Tibial artery (tissue), 4 donors: ENCODE measurements around the gene VEGFA.

Experiments used
- DNase-seq, 2 donors: peaks; one replicate each; pipeline ENCODE4 v3.0.0-alpha.2; 2019
- H3K27ac ChIP-seq, 2 donors: fragments of 200-600 bp; sonication (generic) in 1 of 2; 1 replicate in 1 of 2; 2 replicates in 1 of 2; pipeline ENCODE4 v1.5.1; 2018 to 2019; ENCODE audit warnings: mild to moderate bottlenecking in 1 of 2
- H3K27me3 ChIP-seq, 2 donors: fragments of 200-600 bp; sonication (generic) in 1 of 2; one replicate each; pipeline versions ENCODE4 v1.5.1 to v1.6.0; 2016 to 2019
- H3K36me3 ChIP-seq, 3 donors: fragments of 200-600 bp; sonication (generic) in 2 of 3; one replicate each; pipeline ENCODE4 v1.5.1; 2016 to 2019; ENCODE audit warnings: mild to moderate bottlenecking in 2 of 3
- H3K4me1 ChIP-seq, 4 donors: fragments of 200-600 bp; sonication (generic) in 2 of 4; 1 replicate in 3 of 4; 2 replicates in 1 of 4; pipeline ENCODE4 v1.5.1; 2016 to 2019
- H3K4me3 ChIP-seq, 2 donors: fragments of 200-600 bp; sonication (generic) in 1 of 2; 1 replicate in 1 of 2; 2 replicates in 1 of 2; pipeline ENCODE4 v1.5.1; 2018 to 2019; ENCODE audit warnings: mild to moderate bottlenecking in 2 of 2
- H3K9me3 ChIP-seq, 3 donors: fragments of 200-600 bp; sonication (generic) in 1 of 3; one replicate each; pipeline ENCODE4 v1.5.1; 2016 to 2019
- intact Hi-C: fragments of 100-400 bp; cut with DNase I; formaldehyde crosslinking; loops from one replicate; pipeline ENCODE4 v1.15.0; 2023; ENCODE audit warnings: low total_unique reads
- TF ChIP-seq, protein P1 (sequence below), 2 experiments: fragments of 200-600 bp in 1 of 2; fragments of 450-650 bp in 1 of 2; IDR thresholded peaks; one replicate each; pipeline ENCODE4 v1.5.1; 2017 to 2019; ENCODE audit warnings: antibody characterized with exemption in 2 of 2, mild to moderate bottlenecking in 1 of 2, moderate library complexity in 1 of 2

VEGFA gene

DNA sequence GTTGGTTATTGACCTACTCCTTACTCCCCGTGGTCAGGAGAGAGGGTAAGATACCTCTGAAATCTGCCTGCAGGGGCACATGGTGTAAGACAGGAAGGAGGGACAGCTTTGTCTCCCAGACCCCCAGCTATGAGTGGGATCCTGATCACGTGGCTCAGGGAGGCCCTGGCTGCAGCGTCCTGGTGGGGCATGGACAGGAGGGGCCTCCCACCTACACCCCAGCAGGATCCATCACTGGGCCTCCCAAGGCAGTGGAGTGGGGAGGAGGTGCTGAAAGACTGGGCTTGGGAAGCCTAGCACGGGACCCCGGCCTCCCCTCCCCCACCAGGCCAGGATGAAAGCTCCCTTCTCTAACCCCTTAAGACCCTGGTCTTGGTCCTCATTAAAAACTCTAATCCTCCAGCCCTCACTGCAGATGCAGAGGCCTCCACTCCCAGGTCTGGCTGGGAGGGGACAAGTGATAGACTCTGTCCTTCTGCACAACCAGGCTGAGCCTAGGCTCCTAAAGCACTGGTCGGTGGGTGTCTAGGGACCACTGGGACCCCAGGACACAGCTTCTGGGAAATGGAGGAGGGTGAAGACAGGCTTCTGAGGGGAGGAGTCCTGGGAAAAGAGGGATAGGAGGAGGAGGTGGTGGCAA lies 29.6 kb upstream of the VEGFA start:
- no peak overlapping the region for H3K4me3 ChIP-seq
- DNase-seq: no peak
- no peaks in the 10 kb centered on the region for H3K9me3 ChIP-seq
- no peaks in the 10 kb centered on the region for H3K36me3 ChIP-seq
- H3K4me1 ChIP-seq: no peaks in the 10 kb centered on the region
- TF ChIP-seq, protein P1, sequence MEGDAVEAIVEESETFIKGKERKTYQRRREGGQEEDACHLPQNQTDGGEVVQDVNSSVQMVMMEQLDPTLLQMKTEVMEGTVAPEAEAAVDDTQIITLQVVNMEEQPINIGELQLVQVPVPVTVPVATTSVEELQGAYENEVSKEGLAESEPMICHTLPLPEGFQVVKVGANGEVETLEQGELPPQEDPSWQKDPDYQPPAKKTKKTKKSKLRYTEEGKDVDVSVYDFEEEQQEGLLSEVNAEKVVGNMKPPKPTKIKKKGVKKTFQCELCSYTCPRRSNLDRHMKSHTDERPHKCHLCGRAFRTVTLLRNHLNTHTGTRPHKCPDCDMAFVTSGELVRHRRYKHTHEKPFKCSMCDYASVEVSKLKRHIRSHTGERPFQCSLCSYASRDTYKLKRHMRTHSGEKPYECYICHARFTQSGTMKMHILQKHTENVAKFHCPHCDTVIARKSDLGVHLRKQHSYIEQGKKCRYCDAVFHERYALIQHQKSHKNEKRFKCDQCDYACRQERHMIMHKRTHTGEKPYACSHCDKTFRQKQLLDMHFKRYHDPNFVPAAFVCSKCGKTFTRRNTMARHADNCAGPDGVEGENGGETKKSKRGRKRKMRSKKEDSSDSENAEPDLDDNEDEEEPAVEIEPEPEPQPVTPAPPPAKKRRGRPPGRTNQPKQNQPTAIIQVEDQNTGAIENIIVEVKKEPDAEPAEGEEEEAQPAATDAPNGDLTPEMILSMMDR (IDR thresholded peaks at IDR 0.05): no peak
- H3K27ac ChIP-seq: no peak overlapping the region
- intact Hi-C loops: no loop called here
- H3K27me3 ChIP-seq: no peaks in the 10 kb centered on the region

DNA sequence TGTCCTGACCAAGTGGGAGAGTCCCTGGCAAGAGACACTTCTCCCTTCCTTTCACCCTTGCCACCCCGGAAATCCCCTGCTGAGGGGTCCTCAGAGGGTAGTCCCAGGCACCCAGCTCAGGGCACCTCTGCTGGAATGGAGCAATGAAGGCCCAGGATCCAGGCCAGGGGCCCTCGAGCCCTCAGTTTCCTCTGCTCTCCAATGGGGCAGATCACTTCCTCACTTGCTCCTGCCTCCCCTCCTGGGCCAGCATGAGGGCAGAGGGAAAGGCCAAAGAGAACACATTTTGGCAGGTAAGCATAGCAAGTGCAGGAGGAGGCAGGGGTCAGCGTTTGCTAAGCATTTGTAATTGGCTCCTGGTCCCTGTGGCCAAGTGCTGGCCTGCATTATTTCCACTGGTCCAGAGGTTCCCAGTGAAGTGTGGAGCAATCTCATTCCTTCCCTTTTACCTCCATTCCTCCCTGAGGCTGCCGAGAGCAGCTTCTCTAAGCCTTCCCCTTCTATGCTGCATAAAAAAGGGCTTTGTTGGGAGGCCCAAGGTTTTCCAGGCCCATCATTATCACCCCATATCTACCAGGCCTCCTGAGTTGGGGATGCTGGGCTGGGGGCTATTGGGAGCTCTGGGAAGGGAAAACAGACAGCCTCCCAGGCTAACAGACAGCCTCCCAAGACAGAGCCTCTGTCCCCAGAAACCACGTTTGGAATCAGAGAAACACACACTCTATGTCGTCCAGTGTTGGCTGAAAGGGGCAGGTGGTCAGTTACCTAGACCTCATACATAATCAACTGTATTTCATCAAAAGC lies 28.8 kb upstream of the VEGFA start:
- no peaks in the 10 kb centered on the region for H3K4me1 ChIP-seq
- H3K27me3 ChIP-seq: no peaks in the 10 kb centered on the region
- intact Hi-C loops: no loop called here
- no peak for DNase-seq
- TF ChIP-seq, protein P1 (IDR thresholded peaks at IDR 0.05): no peak
- H3K4me3 ChIP-seq: no peak overlapping the region
- H3K36me3 ChIP-seq: no peaks in the 10 kb centered on the region
- H3K27ac ChIP-seq: no peak overlapping the region
- no peaks in the 10 kb centered on the region for H3K9me3 ChIP-seq

DNA sequence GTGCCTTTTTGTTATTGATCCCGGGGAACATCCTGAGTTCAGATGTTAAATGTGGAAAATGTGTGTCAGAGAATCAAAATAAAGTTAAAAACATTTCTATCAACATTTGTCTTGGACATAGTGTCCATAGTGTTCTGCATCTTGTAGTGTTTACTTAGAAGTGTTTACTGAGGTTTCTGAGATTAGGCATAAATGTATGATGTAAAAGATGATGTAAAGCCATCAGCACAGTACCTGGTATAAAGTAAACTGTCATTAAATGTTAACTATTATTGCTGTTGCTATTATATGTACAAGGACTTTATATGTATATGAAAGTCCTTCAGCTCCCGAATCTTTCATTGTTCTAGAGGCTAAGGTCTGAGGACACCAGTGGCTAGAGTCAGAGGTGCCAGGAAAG lies 28.2 kb upstream of the VEGFA start:
- Histone ChIP-seq H3K27ac (no peak overlapping the region), H3K36me3 (no peaks in the 10 kb centered on the region), H3K4me3 (no peak overlapping the region), H3K9me3 (no peaks in the 10 kb centered on the region), H3K27me3 (peaks cover 0 to 3% of the 10 kb centered on the region in 2 donors), H3K4me1 (no peaks in the 10 kb centered on the region)
- DNase-seq: no peak
- TF ChIP-seq, protein P1 (IDR thresholded peaks at IDR 0.05): no peak
- intact Hi-C loops: no loop called here

DNA sequence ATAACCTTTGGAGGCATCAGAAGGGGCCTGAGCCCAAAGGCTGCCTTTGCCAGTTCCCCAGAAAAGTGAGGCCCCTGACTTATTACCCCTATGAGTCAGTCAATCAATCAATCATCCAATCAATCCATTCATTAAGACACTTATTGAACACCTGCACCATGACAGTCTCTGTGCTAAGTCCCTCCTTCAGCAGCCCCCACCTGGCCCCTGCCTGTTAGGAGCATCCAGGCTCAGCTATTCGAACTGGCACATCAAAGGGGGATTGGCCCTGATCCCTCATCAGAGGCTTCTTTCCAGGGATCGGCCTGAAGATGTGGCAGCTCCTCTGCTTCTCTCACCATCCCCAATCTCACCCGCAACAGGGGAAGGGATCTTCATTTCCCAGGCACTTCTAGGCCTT lies 27.7 kb upstream of the VEGFA start:
- DNase-seq: no peak
- no peaks in the 10 kb centered on the region for H3K9me3 ChIP-seq
- no peak overlapping the region for H3K27ac ChIP-seq
- TF ChIP-seq, protein P1 (IDR thresholded peaks at IDR 0.05): no peak
- intact Hi-C loops: no loop called here
- H3K4me3 ChIP-seq: no peak overlapping the region
- H3K4me1 ChIP-seq: no peaks in the 10 kb centered on the region
- peaks cover 0 to 7% of the 10 kb centered on the region in 2 donors for H3K27me3 ChIP-seq
- H3K36me3 ChIP-seq: no peaks in the 10 kb centered on the region

DNA sequence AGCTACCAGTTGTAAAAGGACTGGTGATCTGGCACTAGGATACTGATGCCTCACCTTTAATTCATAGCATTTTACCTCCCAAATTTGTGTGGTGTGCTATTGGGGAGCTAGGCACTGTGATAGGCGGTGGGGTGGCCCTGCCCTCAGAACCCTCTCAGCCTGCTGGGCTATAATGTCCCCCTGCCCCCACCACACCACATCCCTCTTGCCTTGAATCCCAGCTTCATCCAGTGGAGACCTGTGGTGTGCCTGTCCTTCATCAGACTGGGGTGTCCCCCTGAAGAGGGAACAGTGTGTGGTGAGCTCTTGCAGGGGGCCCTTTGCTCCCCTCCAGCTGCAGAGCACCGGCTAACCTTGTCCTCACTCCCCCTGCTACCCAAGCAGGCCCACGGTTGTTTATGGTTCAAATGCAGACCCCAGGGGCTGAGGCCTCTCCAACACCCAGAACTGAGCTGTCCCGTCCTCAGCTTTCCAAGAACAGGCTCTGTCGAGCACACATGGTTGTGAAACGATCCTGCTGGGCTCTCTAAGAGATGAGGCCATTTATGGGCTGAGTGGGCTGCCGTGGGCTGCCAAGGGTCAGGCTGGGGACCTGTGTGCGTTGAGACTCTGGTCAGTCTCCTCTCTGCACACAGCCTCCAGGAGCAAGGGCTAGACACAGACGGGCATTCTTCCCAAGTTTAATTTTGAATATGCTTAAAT lies 26.9 kb upstream of the VEGFA start:
- H3K4me3 ChIP-seq: no peak overlapping the region
- H3K27me3 ChIP-seq: peaks cover 0 to 7% of the 10 kb centered on the region in 2 donors
- H3K4me1 ChIP-seq: no peaks in the 10 kb centered on the region
- no peak for DNase-seq
- intact Hi-C loops: no loop called here
- H3K9me3 ChIP-seq: no peaks in the 10 kb centered on the region
- no peak overlapping the region for H3K27ac ChIP-seq
- TF ChIP-seq, protein P1 (IDR thresholded peaks at IDR 0.05): no peak
- H3K36me3 ChIP-seq: no peaks in the 10 kb centered on the region
